ENCODE measurements around the gene ZYX. TPM values are rescaled to one million over a fixed set of nuclear protein-coding genes. Genes with fewer than 3 reads are reported as not detected.

The ZYX gene
- total and polyA plus RNA-seq, 2 donors (not counting 1 experiment from before 2014, with no cell fraction given): 33.5 to 85.6 TPM

DNA sequence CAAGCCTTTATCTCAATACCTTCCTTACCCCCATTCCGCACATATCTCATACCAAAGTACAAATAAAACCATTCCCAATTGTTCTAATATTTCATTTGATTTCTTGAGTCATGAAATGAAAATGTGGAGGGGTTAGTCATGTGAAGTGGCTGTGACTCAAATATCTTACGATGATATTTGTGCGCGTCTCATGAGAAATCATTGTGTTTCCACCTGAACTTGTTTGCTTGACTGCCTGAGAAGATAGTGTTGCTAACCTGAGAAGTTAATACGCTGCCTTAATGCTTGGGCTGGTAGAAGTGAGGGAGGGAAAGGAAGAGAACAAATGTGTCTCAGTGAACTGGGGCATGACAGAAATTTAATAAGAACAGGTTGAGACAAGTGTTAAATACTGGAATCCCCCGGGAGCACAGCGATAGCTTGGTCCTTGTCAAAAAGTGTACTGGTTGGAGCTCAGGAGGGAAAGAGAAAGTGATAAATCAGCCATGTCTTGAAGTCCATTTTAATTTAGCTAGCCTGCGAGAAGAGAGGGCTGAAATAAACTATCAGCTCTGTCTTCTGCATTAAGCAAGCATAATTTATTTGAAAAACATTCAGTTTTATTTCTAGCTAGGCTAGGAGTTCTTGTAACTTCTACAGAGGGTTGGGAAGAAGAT lies 34.7 kb downstream of the ZYX start:
- no peaks in the 10 kb centered on the region for H3K27me3 ChIP-seq (ENCODE audit: control insufficient read depth, insufficient read depth, low read length)
- no peak overlapping the region for H3K4me3 ChIP-seq (replicated peaks in 1 of 4; ENCODE audit: control extremely low read depth in 1 of 4, insufficient read depth in 1 of 4, low read depth in 3 of 4, low read length in 4 of 4)
- no peaks in the 10 kb centered on the region for H3K36me3 ChIP-seq (ENCODE audit: control insufficient read depth, insufficient read depth, low read length)
- DNase-seq (ENCODE audit: low read depth in 2 of 2): peak in 1 of 2 donors; percentile 72
- no peaks in the 10 kb centered on the region for H3K4me1 ChIP-seq (ENCODE audit: control insufficient read depth, extremely low read depth, insufficient read depth, low read length)
- no peak overlapping the region for H2AFZ ChIP-seq (ENCODE audit: low read length)
- no peaks in the 10 kb centered on the region for H3K9me3 ChIP-seq (ENCODE audit: control insufficient read depth, insufficient read depth, low read depth, low read length)
- H3K4me2 ChIP-seq (ENCODE audit: extremely low read depth, insufficient read depth, low read length): no peak overlapping the region
- H3K79me2 ChIP-seq (ENCODE audit: control insufficient read depth, insufficient read depth, low read length): no peaks in the 10 kb centered on the region
- TF ChIP-seq, protein P1, sequence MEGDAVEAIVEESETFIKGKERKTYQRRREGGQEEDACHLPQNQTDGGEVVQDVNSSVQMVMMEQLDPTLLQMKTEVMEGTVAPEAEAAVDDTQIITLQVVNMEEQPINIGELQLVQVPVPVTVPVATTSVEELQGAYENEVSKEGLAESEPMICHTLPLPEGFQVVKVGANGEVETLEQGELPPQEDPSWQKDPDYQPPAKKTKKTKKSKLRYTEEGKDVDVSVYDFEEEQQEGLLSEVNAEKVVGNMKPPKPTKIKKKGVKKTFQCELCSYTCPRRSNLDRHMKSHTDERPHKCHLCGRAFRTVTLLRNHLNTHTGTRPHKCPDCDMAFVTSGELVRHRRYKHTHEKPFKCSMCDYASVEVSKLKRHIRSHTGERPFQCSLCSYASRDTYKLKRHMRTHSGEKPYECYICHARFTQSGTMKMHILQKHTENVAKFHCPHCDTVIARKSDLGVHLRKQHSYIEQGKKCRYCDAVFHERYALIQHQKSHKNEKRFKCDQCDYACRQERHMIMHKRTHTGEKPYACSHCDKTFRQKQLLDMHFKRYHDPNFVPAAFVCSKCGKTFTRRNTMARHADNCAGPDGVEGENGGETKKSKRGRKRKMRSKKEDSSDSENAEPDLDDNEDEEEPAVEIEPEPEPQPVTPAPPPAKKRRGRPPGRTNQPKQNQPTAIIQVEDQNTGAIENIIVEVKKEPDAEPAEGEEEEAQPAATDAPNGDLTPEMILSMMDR (conservative IDR thresholded peaks at IDR 0.05 in 1 of 2, IDR thresholded peaks at IDR 0.05 in 1 of 2; ENCODE audit: low read depth in 1 of 2, low read length in 2 of 2): no peak
- TF ChIP-seq EZH2 (IDR thresholded peaks at IDR 0.05; ENCODE audit: low read length, missing control alignments): no peak
- no peak overlapping the region for H3K27ac ChIP-seq (ENCODE audit: insufficient read depth, low read length)
- H4K20me1 ChIP-seq (ENCODE audit: control insufficient read depth, extremely low read depth, insufficient read depth, low read length): no peaks in the 10 kb centered on the region
- no peak overlapping the region for H3K9ac ChIP-seq (ENCODE audit: insufficient read depth, low read length)

DNA sequence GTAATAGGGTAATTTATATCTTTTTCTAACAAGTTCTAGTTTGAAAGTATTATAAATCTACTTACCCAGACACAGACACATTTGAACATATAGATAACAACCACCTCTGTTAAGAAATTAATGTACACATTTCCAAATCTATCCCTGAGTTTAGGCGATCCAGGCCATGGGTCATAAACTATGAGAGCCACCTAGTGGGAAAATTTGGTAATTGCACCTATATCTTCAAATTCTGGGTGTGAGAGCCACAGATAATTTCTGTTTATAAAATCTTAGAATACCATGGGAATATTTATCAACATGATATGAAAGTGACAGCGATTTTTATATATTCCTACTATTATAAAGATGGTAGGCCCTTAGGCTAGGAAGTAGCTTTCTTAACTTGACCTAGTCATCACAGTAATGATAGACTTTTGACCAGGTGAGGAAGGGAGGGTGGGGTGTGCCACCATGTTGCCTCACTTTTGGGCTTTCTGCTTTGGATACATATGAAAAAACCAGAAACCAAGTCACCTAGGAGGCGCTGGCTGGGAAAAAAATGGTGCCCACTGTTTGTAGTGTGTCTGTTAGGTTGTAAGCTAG lies 35.5 kb downstream of the ZYX start:
- no peak for TF ChIP-seq EZH2 (IDR thresholded peaks at IDR 0.05; ENCODE audit: low read length, missing control alignments)
- TF ChIP-seq, protein P1 (conservative IDR thresholded peaks at IDR 0.05 in 1 of 2, IDR thresholded peaks at IDR 0.05 in 1 of 2; ENCODE audit: low read depth in 1 of 2, low read length in 2 of 2): peak; percentile 72 to 78
- DNase-seq (ENCODE audit: low read depth in 2 of 2): peak; percentile 23 to 73

DNA sequence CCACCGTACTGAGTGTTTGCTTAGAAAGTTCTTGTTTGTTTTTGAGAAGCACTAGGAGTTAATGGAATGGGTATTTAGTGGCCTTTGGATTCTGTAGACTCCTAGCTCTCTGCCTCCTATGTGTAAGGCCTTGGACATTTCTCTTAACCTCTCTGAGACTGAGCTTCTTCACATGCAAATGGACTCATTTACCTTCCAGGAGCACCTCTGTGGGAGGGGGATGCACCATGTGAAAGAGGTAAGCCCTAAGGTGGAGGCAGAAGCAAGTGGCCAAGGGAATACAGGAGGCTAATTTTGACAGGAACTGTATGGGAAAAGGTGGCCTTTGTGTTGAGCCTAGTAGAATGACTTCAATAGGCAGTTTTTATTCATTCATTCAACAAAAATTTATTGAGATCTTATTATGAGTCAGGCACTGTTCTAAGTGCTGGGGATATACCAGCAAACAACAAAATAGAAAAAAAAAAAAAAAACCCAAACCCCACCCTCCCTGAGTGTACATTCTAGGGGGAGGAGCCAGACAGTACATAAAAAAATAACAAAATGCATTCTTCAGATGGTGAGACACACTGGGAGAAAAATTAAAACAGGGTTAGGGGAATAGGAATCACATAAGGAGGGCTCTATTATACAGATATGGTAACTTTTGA lies 36.7 kb downstream of the ZYX start:
- TF ChIP-seq EZH2 (IDR thresholded peaks at IDR 0.05; ENCODE audit: low read length, missing control alignments): no peak
- TF ChIP-seq, protein P1 (conservative IDR thresholded peaks at IDR 0.05 in 1 of 2, IDR thresholded peaks at IDR 0.05 in 1 of 2; ENCODE audit: low read depth in 1 of 2, low read length in 2 of 2): no peak
- Histone ChIP-seq H4K20me1 (ENCODE audit: control insufficient read depth, extremely low read depth, insufficient read depth, low read length) (no peaks in the 10 kb centered on the region), H3K4me3 (replicated peaks in 1 of 4; ENCODE audit: control extremely low read depth in 1 of 4, insufficient read depth in 1 of 4, low read depth in 3 of 4, low read length in 4 of 4) (no peak overlapping the region), H3K9ac (ENCODE audit: insufficient read depth, low read length) (no peak overlapping the region), H3K4me1 (ENCODE audit: control insufficient read depth, extremely low read depth, insufficient read depth, low read length) (no peaks in the 10 kb centered on the region), H3K27me3 (ENCODE audit: control insufficient read depth, insufficient read depth, low read length) (no peaks in the 10 kb centered on the region), H3K27ac (ENCODE audit: insufficient read depth, low read length) (no peak overlapping the region), H3K4me2 (ENCODE audit: extremely low read depth, insufficient read depth, low read length) (no peak overlapping the region), H3K79me2 (ENCODE audit: control insufficient read depth, insufficient read depth, low read length) (no peaks in the 10 kb centered on the region), H3K36me3 (ENCODE audit: control insufficient read depth, insufficient read depth, low read length) (no peaks in the 10 kb centered on the region), H2AFZ (ENCODE audit: low read length) (peak overlapping the region; percentile 39), H3K9me3 (ENCODE audit: control insufficient read depth, insufficient read depth, low read depth, low read length) (no peaks in the 10 kb centered on the region)
- no peak for DNase-seq (ENCODE audit: low read depth in 2 of 2)

More for the DNA sequence above, 35.5 kb downstream of the ZYX start:
- Histone ChIP-seq H3K4me2 (ENCODE audit: extremely low read depth, insufficient read depth, low read length) (no peak overlapping the region), H3K4me1 (ENCODE audit: control insufficient read depth, extremely low read depth, insufficient read depth, low read length) (no peaks in the 10 kb centered on the region), H3K9me3 (ENCODE audit: control insufficient read depth, insufficient read depth, low read depth, low read length) (no peaks in the 10 kb centered on the region), H4K20me1 (ENCODE audit: control insufficient read depth, extremely low read depth, insufficient read depth, low read length) (no peaks in the 10 kb centered on the region), H2AFZ (ENCODE audit: low read length) (no peak overlapping the region), H3K79me2 (ENCODE audit: control insufficient read depth, insufficient read depth, low read length) (no peaks in the 10 kb centered on the region), H3K4me3 (replicated peaks in 1 of 4; ENCODE audit: control extremely low read depth in 1 of 4, insufficient read depth in 1 of 4, low read depth in 3 of 4, low read length in 4 of 4) (no peak overlapping the region), H3K27ac (ENCODE audit: insufficient read depth, low read length) (no peak overlapping the region), H3K27me3 (ENCODE audit: control insufficient read depth, insufficient read depth, low read length) (no peaks in the 10 kb centered on the region), H3K36me3 (ENCODE audit: control insufficient read depth, insufficient read depth, low read length) (no peaks in the 10 kb centered on the region), H3K9ac (ENCODE audit: insufficient read depth, low read length) (no peak overlapping the region)
